Psoas muscle (tissue), 8 donors: ENCODE data around the gene UBTF. TPM values are rescaled to one million over a fixed set of nuclear protein-coding genes. Genes with fewer than 3 reads are reported as not detected.

Experiments used
- ATAC-seq, 4 donors: fragments of 200-7000 bp; cut with Tn5 transposase; one replicate each; pipeline ENCODE4 v1.9.1; 2020; ENCODE audit warnings: moderate library complexity in 3 of 4, mild to moderate bottlenecking in 2 of 4
- DNase-seq, 2 donors: peaks; one replicate each; pipeline ENCODE4 v3.0.0-alpha.2; 2020
- H3K27ac ChIP-seq: fragments of 200-600 bp; one replicate; pipeline ENCODE4 v1.8.0; 2022
- H3K27me3 ChIP-seq, 3 donors: fragments of 200-600 bp in 1 of 3; one replicate each; pipeline versions ENCODE4 v1.6.1 to v1.8.0; 2013 to 2022; ENCODE audit warnings: low read length in 2 of 3, mild to moderate bottlenecking in 2 of 3, moderate library complexity in 1 of 3; ENCODE audit not compliant: insufficient read depth in 3 of 3
- H3K36me3 ChIP-seq, 2 donors: fragments of 200-600 bp in 1 of 2; one replicate each; pipeline versions ENCODE4 v1.6.1 to v1.8.0; 2013 to 2022; ENCODE audit warnings: low read depth in 1 of 2, mild to moderate bottlenecking in 1 of 2, moderate library complexity in 1 of 2; ENCODE audit not compliant: insufficient read depth in 1 of 2
- H3K4me1 ChIP-seq: fragments of 200-600 bp; one replicate; pipeline ENCODE4 v1.8.0; 2022
- H3K4me3 ChIP-seq: fragments of 200-600 bp; one replicate; pipeline ENCODE4 v1.8.0; 2022; ENCODE audit warnings: mild to moderate bottlenecking
- H3K9me3 ChIP-seq: fragments of 200-600 bp; one replicate; pipeline ENCODE4 v1.8.0; 2022
- WGBS, 3 donors: extraction: QIAGEN DNeasy Blood & Tissue Kit; methylation state at CpG; one replicate each; pipeline versions ENCODE4 v1.1.6 to v1.1.7; 2013; 5-methylcytosine and 5-hydroxymethylcytosine counted together
- intact Hi-C, 2 donors: fragments of 100-400 bp; cut with DNase I; formaldehyde crosslinking; loops; one replicate each; pipeline versions ENCODE4 v1.11.0 to v1.14.2; 2022
- polyA plus RNA-seq, 3 donors: library from polyadenylated mRNA; stranded (reverse); fragments of 200-250 nt; gene quantifications; one replicate each; pipeline ENCODE4 v1.2.3, GENCODE V29; 2013
- total RNA-seq, 4 donors: library from RNA; stranded (reverse); fragmentation: NEBNext Ultra II Directional in 2 of 4; extraction: Animal tissue kit (Norgen Biotek cat#: 25700) in 2 of 4; gene quantifications; one replicate each; pipeline versions ENCODE4 v1.2.1 to v1.2.4, GENCODE V29; 2021 to 2023
- TF ChIP-seq, protein P1 (sequence below): fragments of 200-600 bp; IDR thresholded peaks from one replicate; pipeline ENCODE4 v1.8.0; 2022; ENCODE audit warnings: antibody characterized with exemption
- donor health status: healthy with polysubstance abuse.
- donor health status: DM: no; HTN: no; CAD: no; lungs with moderate emphysema.
- donor health status: Bipolar disorder and iron deficiency.
- donor health status: healthy.
- donor health status: DM: yes; HTN: yes; CAD: no.
- donor health status: DM: no; HTN: no; CAD: no.
- donor health status: DM: no; HTN: no; CAD: no.
- donor health status: DM: yes; HTN: yes; CAD: no.

UBTF gene
- total and polyA plus RNA-seq, 7 donors = 36.0 to 67.5 (median 47.6) TPM

- Histone ChIP-seq H3K27me3 (peaks cover 0 to 2% (median 0%) of the 10 kb centered on the region in 3 donors), H3K36me3 (no peaks in the 10 kb centered on the region), H3K4me3 (no peak overlapping the region), H3K9me3 (no peaks in the 10 kb centered on the region), H3K27ac (no peak overlapping the region), H3K4me1 (no peaks in the 10 kb centered on the region)
- 80 to 86% (median 81%) methylated on average over 17 of the region's 17 CpGs for WGBS, 3 donors
- intact Hi-C loops = no loop called here
- TF ChIP-seq, protein P1, sequence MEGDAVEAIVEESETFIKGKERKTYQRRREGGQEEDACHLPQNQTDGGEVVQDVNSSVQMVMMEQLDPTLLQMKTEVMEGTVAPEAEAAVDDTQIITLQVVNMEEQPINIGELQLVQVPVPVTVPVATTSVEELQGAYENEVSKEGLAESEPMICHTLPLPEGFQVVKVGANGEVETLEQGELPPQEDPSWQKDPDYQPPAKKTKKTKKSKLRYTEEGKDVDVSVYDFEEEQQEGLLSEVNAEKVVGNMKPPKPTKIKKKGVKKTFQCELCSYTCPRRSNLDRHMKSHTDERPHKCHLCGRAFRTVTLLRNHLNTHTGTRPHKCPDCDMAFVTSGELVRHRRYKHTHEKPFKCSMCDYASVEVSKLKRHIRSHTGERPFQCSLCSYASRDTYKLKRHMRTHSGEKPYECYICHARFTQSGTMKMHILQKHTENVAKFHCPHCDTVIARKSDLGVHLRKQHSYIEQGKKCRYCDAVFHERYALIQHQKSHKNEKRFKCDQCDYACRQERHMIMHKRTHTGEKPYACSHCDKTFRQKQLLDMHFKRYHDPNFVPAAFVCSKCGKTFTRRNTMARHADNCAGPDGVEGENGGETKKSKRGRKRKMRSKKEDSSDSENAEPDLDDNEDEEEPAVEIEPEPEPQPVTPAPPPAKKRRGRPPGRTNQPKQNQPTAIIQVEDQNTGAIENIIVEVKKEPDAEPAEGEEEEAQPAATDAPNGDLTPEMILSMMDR = no peak
- DNase-seq = no peak
- ATAC-seq = no peak
Observed at GRCh38 chr17:44258811-44259351, 39.4 kb upstream of the UBTF start.

DNA sequence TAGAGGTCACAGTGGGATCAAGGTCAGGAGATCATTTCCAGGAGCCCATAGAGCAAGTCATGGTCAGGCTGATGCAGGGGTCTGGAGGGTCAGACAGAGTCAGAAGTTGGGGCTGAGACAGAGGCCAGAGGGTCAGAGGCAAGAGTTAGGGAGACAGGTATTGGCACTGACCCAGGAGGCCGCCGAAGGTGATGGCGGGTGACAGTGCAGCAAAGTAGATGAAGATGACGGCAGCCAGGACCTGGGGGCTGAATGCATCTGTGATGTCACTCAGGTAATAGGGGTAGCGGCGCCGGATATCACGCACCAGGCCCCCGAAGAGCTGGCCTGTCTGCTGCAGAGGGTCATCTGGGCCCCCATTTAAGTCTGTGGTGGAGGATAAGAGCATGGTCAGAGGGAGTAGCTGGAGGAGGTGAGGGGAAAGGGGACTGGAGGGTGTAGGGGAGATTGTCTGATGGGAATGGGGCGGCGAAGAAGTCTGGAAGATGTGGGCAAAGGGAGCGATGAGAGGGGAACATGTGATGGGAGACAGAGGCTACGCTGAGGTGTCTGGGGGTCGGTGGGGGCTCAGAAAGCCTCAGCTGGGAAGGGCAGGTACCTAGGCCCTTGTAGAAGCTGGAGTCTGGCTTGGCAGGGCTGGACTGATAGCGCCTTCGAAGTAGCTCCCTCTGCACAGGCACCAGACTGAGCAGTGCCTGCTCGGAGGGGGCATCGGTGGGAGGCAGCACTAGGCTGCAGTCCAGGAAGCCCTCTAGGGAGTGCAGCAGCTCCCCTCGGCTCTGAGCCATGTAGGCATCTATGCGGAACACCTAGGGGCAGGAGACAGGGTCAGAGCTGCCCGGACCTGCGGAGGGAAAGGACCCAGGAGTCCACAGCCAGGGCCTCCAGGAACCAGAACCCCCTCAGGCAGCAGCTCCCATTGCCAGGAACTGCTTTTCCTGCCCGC is 38.6 kb upstream of the UBTF start:
- intact Hi-C loops = no loop called here
- no peak overlapping the region for H3K4me3 ChIP-seq
- ATAC-seq (no peak), DNase-seq (no peak)
- no peaks in the 10 kb centered on the region for H3K36me3 ChIP-seq
- 90 to 92% (median 91%) methylated on average over 21 to 23 of the region's 23 CpGs for WGBS, 3 donors
- no peaks in the 10 kb centered on the region for H3K9me3 ChIP-seq
- H3K27ac ChIP-seq = no peak overlapping the region
- H3K27me3 ChIP-seq = peaks cover 0 to 2% (median 0%) of the 10 kb centered on the region in 3 donors
- H3K4me1 ChIP-seq = no peaks in the 10 kb centered on the region
- TF ChIP-seq, protein P1 = no peak

DNA sequence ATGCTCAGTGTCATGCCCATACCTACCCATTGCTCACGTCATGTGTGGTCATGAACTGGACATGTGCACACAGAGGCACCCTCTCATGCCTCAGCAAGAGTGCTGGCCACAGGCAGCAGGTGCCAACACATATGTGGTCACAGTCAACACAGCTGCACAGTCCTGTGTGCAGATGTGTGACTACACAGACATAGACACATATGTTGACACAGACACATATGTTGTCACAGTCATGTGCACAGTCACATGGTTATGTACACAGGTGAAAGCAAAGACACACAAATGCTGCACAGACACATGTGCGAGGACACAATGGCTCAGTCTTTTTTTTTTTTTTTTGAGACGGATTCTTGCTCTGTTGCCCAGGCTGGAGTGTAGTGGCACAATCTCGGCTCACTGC is 37.2 kb upstream of the UBTF start:
- 81 to 84% (median 84%) methylated on average over 4 of the region's 4 CpGs for WGBS, 3 donors
- no peaks in the 10 kb centered on the region for H3K27me3 ChIP-seq
- no peak for DNase-seq
- no peaks in the 10 kb centered on the region for H3K9me3 ChIP-seq
- no peak for ATAC-seq
- TF ChIP-seq, protein P1 = no peak
- no peaks in the 10 kb centered on the region for H3K36me3 ChIP-seq
- no peak overlapping the region for H3K4me3 ChIP-seq
- H3K27ac ChIP-seq = no peak overlapping the region
- intact Hi-C loops = no loop called here
- no peaks in the 10 kb centered on the region for H3K4me1 ChIP-seq

GRCh38 chr17:44255915-44256314 is 36.4 kb upstream of the UBTF start:
- Histone ChIP-seq H3K36me3 (no peaks in the 10 kb centered on the region), H3K27me3 (no peaks in the 10 kb centered on the region), H3K27ac (no peak overlapping the region), H3K4me1 (no peaks in the 10 kb centered on the region), H3K9me3 (no peaks in the 10 kb centered on the region), H3K4me3 (no peak overlapping the region)
- no peak for ATAC-seq
- TF ChIP-seq, protein P1 = no peak
- 87 to 95% (median 94%) methylated on average over 2 of the region's 2 CpGs for WGBS, 3 donors
- intact Hi-C loops = no loop called here
- no peak for DNase-seq
